Activated T-cell treated with anti-CD3 and anti-CD28 coated beads, Interleukin-2, amount 50 U/mL, for 48 hours (primary cell): Measurements from ENCODE around the gene SHLD1.

Experiments
- DNase-seq, 2 experiments: peaks; one replicate each; pipeline ENCODE4 v3.0.0-alpha.2; 2020

SHLD1 gene

DNA sequence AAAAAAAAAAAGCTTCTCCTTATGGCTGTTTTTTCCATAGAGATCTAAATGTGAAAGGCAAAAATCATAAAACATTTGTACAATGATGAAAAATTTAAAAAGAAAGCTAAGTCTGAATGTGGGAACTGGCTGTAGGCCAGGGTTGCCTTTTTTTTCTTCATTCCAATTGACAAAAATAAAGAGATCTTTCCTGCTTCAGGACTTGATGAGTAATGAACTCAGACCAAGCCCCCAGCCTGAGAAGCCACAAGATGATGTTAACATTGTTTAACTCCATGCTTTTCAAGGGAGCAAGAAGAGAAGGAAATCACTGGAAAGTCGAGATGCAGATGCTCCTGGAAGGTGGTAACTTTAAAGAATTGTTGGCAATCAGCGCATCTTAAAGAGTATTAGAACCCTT lies 158.8 kb downstream of the SHLD1 start:
- DNase-seq, result no peak

DNA sequence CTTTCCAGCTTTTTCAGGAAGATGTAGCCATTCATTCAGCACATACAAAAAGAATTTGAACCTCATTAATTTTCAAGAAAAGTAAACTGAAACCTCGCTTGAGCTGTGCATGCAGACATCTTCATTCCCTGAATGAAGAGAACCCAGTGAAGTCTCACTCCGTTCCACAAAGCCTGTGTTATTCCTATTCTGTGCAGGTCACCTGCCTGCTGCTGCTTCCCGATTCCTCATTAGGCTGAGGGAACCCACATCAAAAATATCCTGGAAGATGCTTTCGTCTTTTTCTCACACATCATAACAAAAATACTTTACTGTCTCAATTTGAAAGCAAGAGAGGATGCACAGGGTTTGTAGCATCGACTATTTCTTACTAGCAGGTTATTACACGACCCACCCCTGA lies 160.0 kb downstream of the SHLD1 start:
- DNase-seq, result no peak

DNA sequence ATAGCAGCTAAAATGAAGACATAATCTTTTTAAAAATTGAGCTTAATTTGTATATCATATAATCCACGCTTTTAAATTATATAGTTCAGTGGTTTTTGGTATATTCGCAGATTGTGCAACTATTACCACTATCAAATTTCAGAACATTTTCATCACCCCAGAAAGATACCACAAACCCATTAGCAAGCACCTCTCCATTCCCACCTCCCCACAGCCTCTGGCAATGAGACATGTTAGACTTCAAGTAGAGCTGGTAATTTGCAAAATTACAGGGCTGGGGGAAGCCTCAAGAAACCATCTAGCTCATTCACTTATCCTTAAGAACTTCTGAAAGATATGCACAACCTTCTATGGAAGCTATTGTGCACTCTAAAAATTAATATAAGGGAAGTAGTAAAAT lies 163.0 kb downstream of the SHLD1 start:
- no peak for DNase-seq
